H1 (cell line): Measurements from ENCODE around the gene FBXL5. TPM values are rescaled to one million over a fixed set of nuclear protein-coding genes. Genes with fewer than 3 reads are reported as not detected.

ENCODE experiments used
- JUN ChIP-seq: IDR thresholded peaks from 2 replicates; pipeline ENCODE4 v1.6.1; 2011; ENCODE audit warnings: low read depth, mild to moderate bottlenecking, improper control_type of control experiment, low read length
- KDM5A ChIP-seq: fragments of 200-600 bp; IDR thresholded peaks from 2 replicates; pipeline ENCODE4 v1.7.1; 2012; ENCODE audit warnings: mild to moderate bottlenecking, low read length, inconsistent platforms, mixed read lengths
- MAX ChIP-seq: IDR thresholded peaks from 2 replicates; pipeline ENCODE4 v1.6.1; 2012; ENCODE audit warnings: inconsistent platforms
- PHF8 ChIP-seq: fragments of 200-600 bp; sonication (generic); conservative IDR thresholded peaks from 2 replicates; pipeline ENCODE4 v1.7.1; 2012; ENCODE audit warnings: low read depth, mild to moderate bottlenecking, inconsistent platforms, low read length, moderate library complexity
- SP2 ChIP-seq: IDR thresholded peaks from 2 replicates; pipeline ENCODE4 v1.6.1; 2012; ENCODE audit warnings: mild to moderate bottlenecking, low read length, inconsistent platforms
- SUZ12 ChIP-seq: fragments of 200-600 bp; sonication (generic); IDR thresholded peaks from 2 replicates; pipeline ENCODE4 v1.6.1; 2012; ENCODE audit warnings: mild to moderate bottlenecking, inconsistent platforms, low read length, moderate library complexity, mixed read lengths
- TAF1 ChIP-seq: IDR thresholded peaks from 2 replicates; pipeline ENCODE4 v1.6.1; 2011; ENCODE audit warnings: mild to moderate bottlenecking, low read depth, low read length
- TEAD4 ChIP-seq: IDR thresholded peaks from 2 replicates; pipeline ENCODE4 v1.6.1; 2012; ENCODE audit warnings: low read depth, low read length, inconsistent platforms, mixed read lengths
- polyA plus RNA-seq, 7 experiments: library from polyadenylated mRNA; depleted of rRNA in 3 of 7; stranded (reverse) in 5 of 7; unstranded in 2 of 7; fragments of >200 nt in 5 of 7; fragments of 200-250 nt in 2 of 7; gene quantifications; 1 replicate in 5 of 7; 2 replicates in 1 of 7; 4 replicates in 1 of 7; pipeline versions ENCODE4 v1.2.1 to v1.2.3, GENCODE V29; 2011 to 2013; ENCODE audit warnings: missing spikeins in 2 of 7, mixed read lengths in 2 of 7
- total RNA-seq: library from RNA; stranded (reverse); fragmentation: NEBNext Ultra II Directional; extraction: Animal tissue kit (Norgen Biotek cat#: 25700); gene quantifications from 2 replicates; pipeline ENCODE4 v1.2.1, GENCODE V29; 2021
- TF ChIP-seq, protein P1 (sequence below), 3 experiments: IDR thresholded peaks; 1 replicate in 2 of 3; 2 replicates in 1 of 3; pipeline versions ENCODE4 v1.5.1 to v1.6.1; 2011; ENCODE audit warnings: low read length in 3 of 3, mild to moderate bottlenecking in 3 of 3, inconsistent platforms in 2 of 3, low read depth in 1 of 3, moderate library complexity in 1 of 3; ENCODE audit not compliant: insufficient read depth in 1 of 3; ENCODE audit errors: control extremely low read depth in 1 of 3
- TF ChIP-seq, protein P2 (sequence below): IDR thresholded peaks from 2 replicates; pipeline ENCODE4 v1.6.1; 2011; ENCODE audit warnings: low read length, improper control_type of control experiment

FBXL5 gene
- total and polyA plus RNA-seq, 2 of the 8 experiments (the other 6 are each of a cell fraction or from before 2014, with no cell fraction given) = 34.6 to 62.7 TPM

DNA sequence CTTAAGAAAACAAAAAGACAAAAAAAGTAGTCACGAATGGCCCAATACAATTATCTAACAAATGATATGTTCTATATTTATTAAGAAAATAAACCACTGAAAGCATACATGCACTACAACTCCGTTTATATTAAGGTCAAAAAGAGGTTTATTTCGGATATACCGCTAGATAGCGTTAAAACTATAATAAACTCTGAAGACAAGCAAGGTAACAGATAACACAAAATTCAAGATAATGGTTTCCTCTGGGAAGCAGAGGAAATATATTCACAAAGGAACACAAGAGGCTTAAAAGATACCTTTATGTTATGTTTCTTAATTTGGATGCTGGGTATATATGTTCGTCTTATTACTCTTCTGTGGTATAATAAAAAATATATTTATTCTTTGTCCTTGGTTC lies 21.7 kb upstream of the FBXL5 start (continued):
- TF ChIP-seq, protein P1, sequence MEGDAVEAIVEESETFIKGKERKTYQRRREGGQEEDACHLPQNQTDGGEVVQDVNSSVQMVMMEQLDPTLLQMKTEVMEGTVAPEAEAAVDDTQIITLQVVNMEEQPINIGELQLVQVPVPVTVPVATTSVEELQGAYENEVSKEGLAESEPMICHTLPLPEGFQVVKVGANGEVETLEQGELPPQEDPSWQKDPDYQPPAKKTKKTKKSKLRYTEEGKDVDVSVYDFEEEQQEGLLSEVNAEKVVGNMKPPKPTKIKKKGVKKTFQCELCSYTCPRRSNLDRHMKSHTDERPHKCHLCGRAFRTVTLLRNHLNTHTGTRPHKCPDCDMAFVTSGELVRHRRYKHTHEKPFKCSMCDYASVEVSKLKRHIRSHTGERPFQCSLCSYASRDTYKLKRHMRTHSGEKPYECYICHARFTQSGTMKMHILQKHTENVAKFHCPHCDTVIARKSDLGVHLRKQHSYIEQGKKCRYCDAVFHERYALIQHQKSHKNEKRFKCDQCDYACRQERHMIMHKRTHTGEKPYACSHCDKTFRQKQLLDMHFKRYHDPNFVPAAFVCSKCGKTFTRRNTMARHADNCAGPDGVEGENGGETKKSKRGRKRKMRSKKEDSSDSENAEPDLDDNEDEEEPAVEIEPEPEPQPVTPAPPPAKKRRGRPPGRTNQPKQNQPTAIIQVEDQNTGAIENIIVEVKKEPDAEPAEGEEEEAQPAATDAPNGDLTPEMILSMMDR (IDR thresholded peaks at IDR 0.05; ENCODE audit: control extremely low read depth in 1 of 3, insufficient read depth in 1 of 3, low read depth in 1 of 3, low read length in 3 of 3) = no peak
- no peak for TF ChIP-seq TAF1
- TF ChIP-seq PHF8 = no peak
- no peak for TF ChIP-seq KDM5A
- TF ChIP-seq SUZ12 = no peak
- TF ChIP-seq TEAD4 = no peak
- no peak for TF ChIP-seq SP2
- TF ChIP-seq MAX = no peak
- no peak for TF ChIP-seq JUN
- TF ChIP-seq, protein P2, sequence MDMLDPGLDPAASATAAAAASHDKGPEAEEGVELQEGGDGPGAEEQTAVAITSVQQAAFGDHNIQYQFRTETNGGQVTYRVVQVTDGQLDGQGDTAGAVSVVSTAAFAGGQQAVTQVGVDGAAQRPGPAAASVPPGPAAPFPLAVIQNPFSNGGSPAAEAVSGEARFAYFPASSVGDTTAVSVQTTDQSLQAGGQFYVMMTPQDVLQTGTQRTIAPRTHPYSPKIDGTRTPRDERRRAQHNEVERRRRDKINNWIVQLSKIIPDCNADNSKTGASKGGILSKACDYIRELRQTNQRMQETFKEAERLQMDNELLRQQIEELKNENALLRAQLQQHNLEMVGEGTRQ = no peak
